Ovary (tissue), 3 donors: ENCODE measurements around the gene ZNF638.

Source experiments
- CTCF ChIP-seq, 3 donors: fragments of 450-650 bp in 2 of 3; fragments of 200-600 bp in 1 of 3; IDR thresholded peaks; one replicate each; pipeline versions ENCODE4 v1.5.1 to v1.8.0; 2016 to 2022; ENCODE audit warnings: antibody characterized with exemption in 3 of 3, mild to moderate bottlenecking in 1 of 3
- POLR2A ChIP-seq: fragments of 450-650 bp; IDR thresholded peaks from one replicate; pipeline ENCODE4 v1.6.1; 2017; ENCODE audit warnings: antibody characterized with exemption, mild to moderate bottlenecking, moderate library complexity
- donor health status: DM: no; HTN: no; CAD: no.

DNA sequence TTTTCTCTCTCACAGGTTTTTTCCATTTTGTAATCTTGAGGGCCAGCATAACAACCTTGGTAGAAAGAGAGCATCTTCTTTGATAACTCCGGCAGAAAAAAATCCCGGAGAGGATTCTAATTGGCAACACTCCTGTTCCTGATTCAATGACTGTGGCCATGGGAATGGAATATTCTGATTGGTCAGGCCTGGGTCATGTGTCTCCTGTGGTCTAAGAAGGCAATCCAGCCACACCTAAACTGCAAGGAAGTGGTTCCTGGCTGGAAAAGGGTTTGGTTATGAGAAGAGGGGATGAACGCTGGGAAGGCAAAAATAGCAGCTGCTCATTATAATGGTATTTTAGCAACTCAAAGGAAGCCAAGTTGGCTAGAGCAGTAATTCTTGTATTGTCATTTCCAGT lies 24.8 kb upstream of the ZNF638 start:
- no peak for TF ChIP-seq POLR2A
- no peak for TF ChIP-seq CTCF (IDR thresholded peaks at IDR 0.05)
